ENCODE data around the gene PLA1A. TPM values are rescaled to one million over a fixed set of nuclear protein-coding genes. Genes with fewer than 3 reads are reported as not detected.

Gene PLA1A
- total and polyA plus RNA-seq, 2 of the 4 experiments (the other 2 are of a cell fraction), result not detected

- ChIA-PET POLR2A (ENCODE audit: unreplicated experiment) (no interaction called here), CTCF (no interaction called here)
- TF ChIP-seq MAZ (IDR thresholded peaks at IDR 0.05; ENCODE audit: borderline replicate concordance, low read depth, low read length) (no peak), CTCF (conservative IDR thresholded peaks at IDR 0.05; ENCODE audit: low read depth, low read length) (no peak), USF2 (IDR thresholded peaks at IDR 0.05; ENCODE audit: low read depth, low read length) (no peak), MAFK (IDR thresholded peaks at IDR 0.05; ENCODE audit: low read depth, low read length) (no peak), CEBPB (IDR thresholded peaks at IDR 0.05; ENCODE audit: low read depth, low read length) (no peak), POLR2A (IDR thresholded peaks at IDR 0.05; ENCODE audit: low read depth, low read length) (no peak), ELK1 (IDR thresholded peaks at IDR 0.05; ENCODE audit: borderline replicate concordance, low read depth, low read length) (no peak), RAD21 (IDR thresholded peaks at IDR 0.05; ENCODE audit: low read length) (no peak), RFX5 (IDR thresholded peaks at IDR 0.05; ENCODE audit: low read depth, low read length) (no peak), RCOR1 (IDR thresholded peaks at IDR 0.05; ENCODE audit: insufficient replicate concordance, low read length) (no peak)
- no peaks in the 10 kb centered on the region for H3K4me1 ChIP-seq (ENCODE audit: control insufficient read depth, insufficient read depth, low read length)
- ATAC-seq (ENCODE audit: low read depth), result no peak
- H3K9ac ChIP-seq (ENCODE audit: low read depth, low read length), result no peak overlapping the region
- no peaks in the 10 kb centered on the region for H3K9me1 ChIP-seq (ENCODE audit: insufficient read depth, low read length)
- H2AK5ac ChIP-seq (ENCODE audit: low read depth, low read length), result no peak overlapping the region
- no peaks in the 10 kb centered on the region for H4K20me1 ChIP-seq (ENCODE audit: insufficient read depth, low read length)
- H2AK9ac ChIP-seq (replicated peaks; ENCODE audit: low read depth, low read length, poor library complexity), result no peak overlapping the region
- H4K91ac ChIP-seq (ENCODE audit: insufficient read depth, low read depth, low read length), result no peak overlapping the region
- no peaks in the 10 kb centered on the region for H3K9me3 ChIP-seq (ENCODE audit: control insufficient read depth, insufficient read depth, low read length)
- no peak overlapping the region for H4K5ac ChIP-seq (ENCODE audit: low read depth, low read length)
- in situ Hi-C loops (cut with MboI; ENCODE audit: low sequenced_read_pairs) (loop anchor here (25.0 kb wide), 1 partner anchor 699 kb away; no protein-coding TSS in a partner anchor), dilution Hi-C loops (cut with HindIII; ENCODE audit: low sequenced_read_pairs, unreplicated experiment) (no loop called here), intact Hi-C loops (cut with micrococcal nuclease) (no loop called here)
- no peak overlapping the region for H3K14ac ChIP-seq (replicated peaks; ENCODE audit: low read depth, low read length)
- WGBS, 2 experiments (ENCODE audit: extremely low coverage in 2 of 2, insufficient read length in 1 of 2), result 80% methylated on average over 1 of the region's 11 CpGs; no CpG with 5 or more reads in 1 of the 2 experiments
- H4K8ac ChIP-seq (ENCODE audit: low read depth in 2 of 2, low read length in 2 of 2), result no peak overlapping the region
- H3K4me2 ChIP-seq (ENCODE audit: low read depth, low read length), result no peak overlapping the region
- H3K27ac ChIP-seq (ENCODE audit: insufficient read depth, low read length), result no peak overlapping the region
- H3K27me3 ChIP-seq (ENCODE audit: control insufficient read depth, insufficient read depth, low read length), result peaks cover 14% of the 10 kb centered on the region
- H3K18ac ChIP-seq (ENCODE audit: low read depth, low read length), result no peak overlapping the region
- no peaks in the 10 kb centered on the region for H3K79me1 ChIP-seq (ENCODE audit: low read depth in 1 of 2, low read length in 2 of 2)
- no peak overlapping the region for H2BK15ac ChIP-seq (ENCODE audit: low read depth, low read length)
- H2BK5ac ChIP-seq (ENCODE audit: low read depth, low read length, poor library complexity, severe bottlenecking), result no peak overlapping the region
- DNase-seq, result peak; percentile 18
- H3K56ac ChIP-seq (ENCODE audit: extremely low read depth, insufficient read depth, low read length), result no peak overlapping the region
- no peak overlapping the region for H2BK20ac ChIP-seq (ENCODE audit: low read depth, low read length)
- no peak overlapping the region for H2BK120ac ChIP-seq (ENCODE audit: low read depth, low read length)
- no peaks in the 10 kb centered on the region for H3K36me3 ChIP-seq (ENCODE audit: control insufficient read depth, insufficient read depth, low read length)
- no peak overlapping the region for H3K4me3 ChIP-seq (ENCODE audit: insufficient read depth, low read depth, low read length)
- no TSS peak for BruUV-seq (replicated peaks)
- no peak overlapping the region for H2AFZ ChIP-seq (replicated peaks; ENCODE audit: low read length, poor library complexity)
- H3K23ac ChIP-seq (ENCODE audit: low read depth, low read length), result no peak overlapping the region
- H3K4ac ChIP-seq (ENCODE audit: low read depth, low read length), result no peak overlapping the region
Measured at GRCh38 chr3:119585856-119586570, 11.7 kb upstream of the PLA1A start.

Measured in IMR-90 (cell line).